Nephron (organoid): ENCODE results near the gene HOXA7.

Experiments
- H3K27ac Mint-ChIP-seq, 3 experiments: 2 replicates each; pipeline ENCODE4 v1.8.0; 2020; ENCODE audit warnings: mixed read lengths in 3 of 3, mild to moderate bottlenecking in 2 of 3, moderate library complexity in 1 of 3
- H3K27me3 Mint-ChIP-seq: 2 replicates; pipeline ENCODE4 v1.8.0; 2021; ENCODE audit warnings: low read depth, mild to moderate bottlenecking, moderate library complexity, mixed read lengths
- H3K36me3 Mint-ChIP-seq: 2 replicates; pipeline ENCODE4 v1.8.0; 2020; ENCODE audit warnings: low read depth, mixed read lengths
- H3K4me1 Mint-ChIP-seq: 2 replicates; pipeline ENCODE4 v1.8.0; 2020; ENCODE audit warnings: mixed read lengths
- H3K4me3 Mint-ChIP-seq, 3 experiments: 2 replicates each; pipeline ENCODE4 v1.8.0; 2020; ENCODE audit warnings: mild to moderate bottlenecking in 3 of 3, mixed read lengths in 3 of 3, moderate library complexity in 2 of 3
- H3K9me3 Mint-ChIP-seq: 2 replicates; pipeline ENCODE4 v1.8.0; 2020; ENCODE audit warnings: mixed read lengths
- TF ChIP-seq, protein P1 (sequence below), 3 experiments: fragments of 200-600 bp; sonication (generic); IDR thresholded peaks; one replicate each; pipeline ENCODE4 v1.5.0; 2021; ENCODE audit warnings: antibody characterized with exemption in 3 of 3; ENCODE audit not compliant: unreplicated experiment in 3 of 3

The HOXA7 gene

DNA sequence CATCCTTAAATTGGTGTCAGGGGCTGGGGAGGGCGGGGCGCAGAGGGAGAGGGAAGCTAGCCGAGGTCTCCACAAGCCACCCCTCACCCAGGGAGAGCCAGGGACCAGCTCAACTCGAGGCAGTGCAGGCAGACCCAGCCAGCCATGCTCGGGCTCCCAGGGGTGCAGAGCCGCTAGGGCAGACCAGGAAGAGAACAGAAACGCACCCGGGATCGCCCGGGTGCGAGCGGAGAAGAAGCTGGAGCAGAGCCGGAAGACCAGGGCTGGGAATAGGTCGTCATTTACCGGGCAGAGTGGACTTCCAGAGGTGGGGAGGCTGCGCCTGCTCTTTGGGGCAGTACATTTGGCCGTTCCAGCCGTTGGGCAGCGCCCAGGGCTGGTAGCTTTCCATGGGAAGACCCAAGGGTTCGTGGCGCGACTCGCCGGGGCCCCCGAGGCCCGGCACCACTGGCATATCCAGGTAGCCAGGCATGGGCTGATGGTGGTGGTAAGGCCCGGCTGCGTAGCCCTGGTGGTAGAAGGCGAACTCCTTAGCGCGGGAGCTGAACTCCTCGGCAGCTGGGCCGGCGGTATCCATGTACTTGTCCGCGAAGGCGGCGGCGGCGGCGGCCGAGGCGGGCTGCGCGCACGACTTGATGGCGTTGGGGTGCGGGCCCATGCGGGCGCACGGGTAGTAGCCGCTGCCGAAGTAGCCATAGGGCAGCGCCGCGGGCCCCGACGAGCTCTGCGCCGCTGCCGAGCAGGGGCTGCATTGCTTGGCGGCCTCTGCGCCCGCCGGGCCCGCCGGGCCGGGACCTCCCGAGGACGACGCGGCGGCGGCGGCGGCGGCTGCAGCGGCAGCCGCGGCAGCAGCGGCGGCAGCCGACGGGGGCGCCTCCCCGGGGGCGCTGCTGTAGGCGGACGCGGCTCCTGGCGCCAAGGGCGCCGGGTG lies 42.7 kb upstream of the HOXA7 start:
- Mint-ChIP-seq H3K4me3 (peak overlapping the region; percentile 71 to 78 (median 77)), H3K27me3 (peaks cover 98% of the 10 kb centered on the region), H3K27ac (no peak overlapping the region), H3K9me3 (no peaks in the 10 kb centered on the region), H3K36me3 (no peaks in the 10 kb centered on the region), H3K4me1 (peaks cover 16% of the 10 kb centered on the region)
- TF ChIP-seq, protein P1, sequence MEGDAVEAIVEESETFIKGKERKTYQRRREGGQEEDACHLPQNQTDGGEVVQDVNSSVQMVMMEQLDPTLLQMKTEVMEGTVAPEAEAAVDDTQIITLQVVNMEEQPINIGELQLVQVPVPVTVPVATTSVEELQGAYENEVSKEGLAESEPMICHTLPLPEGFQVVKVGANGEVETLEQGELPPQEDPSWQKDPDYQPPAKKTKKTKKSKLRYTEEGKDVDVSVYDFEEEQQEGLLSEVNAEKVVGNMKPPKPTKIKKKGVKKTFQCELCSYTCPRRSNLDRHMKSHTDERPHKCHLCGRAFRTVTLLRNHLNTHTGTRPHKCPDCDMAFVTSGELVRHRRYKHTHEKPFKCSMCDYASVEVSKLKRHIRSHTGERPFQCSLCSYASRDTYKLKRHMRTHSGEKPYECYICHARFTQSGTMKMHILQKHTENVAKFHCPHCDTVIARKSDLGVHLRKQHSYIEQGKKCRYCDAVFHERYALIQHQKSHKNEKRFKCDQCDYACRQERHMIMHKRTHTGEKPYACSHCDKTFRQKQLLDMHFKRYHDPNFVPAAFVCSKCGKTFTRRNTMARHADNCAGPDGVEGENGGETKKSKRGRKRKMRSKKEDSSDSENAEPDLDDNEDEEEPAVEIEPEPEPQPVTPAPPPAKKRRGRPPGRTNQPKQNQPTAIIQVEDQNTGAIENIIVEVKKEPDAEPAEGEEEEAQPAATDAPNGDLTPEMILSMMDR (IDR thresholded peaks at IDR 0.05; ENCODE audit: unreplicated experiment in 3 of 3): no peak

DNA sequence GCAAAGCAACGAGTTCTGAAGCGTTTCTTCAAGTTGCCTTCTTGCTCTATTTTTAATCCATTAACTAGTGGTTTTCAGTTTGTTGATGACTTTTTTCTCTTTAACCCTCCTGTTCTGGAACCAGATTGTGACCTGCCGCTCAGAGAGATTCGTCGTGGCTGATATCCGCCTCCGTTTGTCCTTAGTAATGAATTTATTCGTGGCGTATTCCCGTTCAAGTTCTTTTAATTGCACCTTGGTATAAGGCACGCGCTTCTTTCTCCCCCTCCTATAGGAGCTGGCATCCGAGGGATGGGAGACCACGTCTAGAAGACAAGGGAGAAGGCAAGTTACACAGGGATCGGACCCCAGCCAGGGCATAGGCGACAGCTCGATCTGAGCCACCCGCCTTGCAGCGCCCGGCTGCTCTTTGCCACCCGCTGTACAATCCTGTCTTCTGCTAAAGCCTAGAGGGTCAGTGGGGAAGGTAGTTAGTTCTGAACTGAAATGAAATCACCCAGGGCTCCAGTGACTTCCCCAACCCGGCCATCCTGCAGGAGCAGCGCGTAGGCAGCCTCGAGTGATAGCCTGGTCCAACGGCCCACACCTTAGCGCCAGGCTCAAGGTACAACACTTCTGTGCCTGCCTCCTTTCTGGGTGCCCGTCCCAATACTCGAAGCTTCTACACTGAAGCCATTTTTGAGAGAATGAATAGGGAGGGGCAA lies 41.8 kb upstream of the HOXA7 start:
- H3K9me3 Mint-ChIP-seq: no peaks in the 10 kb centered on the region
- H3K36me3 Mint-ChIP-seq: no peaks in the 10 kb centered on the region
- H3K27me3 Mint-ChIP-seq: peaks cover 98% of the 10 kb centered on the region
- H3K27ac Mint-ChIP-seq: no peak overlapping the region
- TF ChIP-seq, protein P1 (IDR thresholded peaks at IDR 0.05; ENCODE audit: unreplicated experiment in 3 of 3): no peak
- peak overlapping the region in 2 of 3 experiments; percentile 6 to 30 for H3K4me3 Mint-ChIP-seq
- H3K4me1 Mint-ChIP-seq: peaks cover 20% of the 10 kb centered on the region

DNA sequence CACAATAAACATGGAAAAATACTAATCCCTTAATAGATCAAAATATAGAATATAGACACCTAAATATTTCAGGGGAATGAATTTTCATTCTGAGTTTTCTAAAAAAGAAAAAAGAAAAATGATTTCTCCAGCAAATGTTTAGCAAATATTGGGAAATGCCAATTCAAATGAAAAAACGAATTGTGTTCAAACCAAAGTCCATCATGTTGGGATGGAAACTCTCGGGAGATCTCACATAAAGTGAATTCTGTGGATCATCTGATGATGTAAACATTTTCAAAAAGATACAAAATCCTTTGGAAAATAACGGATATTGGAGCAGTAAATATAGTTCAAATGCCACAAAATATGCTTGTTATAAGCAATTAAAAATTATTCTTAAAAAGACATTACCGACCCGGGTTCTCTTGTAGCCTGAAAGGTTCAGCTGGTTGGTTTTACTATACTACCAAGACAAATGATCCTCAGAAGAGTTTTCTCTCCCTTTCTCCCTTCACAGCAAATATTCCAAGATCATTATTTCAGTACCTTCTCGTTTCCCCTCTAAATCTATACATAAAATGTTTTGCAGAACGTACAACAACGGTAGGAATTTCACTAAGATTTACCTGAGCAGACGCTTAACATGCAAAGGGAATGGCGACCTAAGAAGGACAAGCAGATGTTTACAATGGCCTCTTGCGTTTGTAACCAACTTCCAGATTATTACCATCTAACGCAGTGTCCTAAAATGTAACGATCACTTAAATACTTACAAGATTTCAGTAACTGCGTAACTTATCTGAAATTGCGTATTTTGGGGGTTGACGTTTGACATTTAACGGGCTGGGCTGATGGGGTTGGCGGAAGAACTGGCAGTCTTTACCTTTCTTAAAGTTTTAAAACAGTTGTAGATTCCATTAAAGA lies 40.9 kb upstream of the HOXA7 start:
- no peak overlapping the region for H3K4me3 Mint-ChIP-seq

DNA sequence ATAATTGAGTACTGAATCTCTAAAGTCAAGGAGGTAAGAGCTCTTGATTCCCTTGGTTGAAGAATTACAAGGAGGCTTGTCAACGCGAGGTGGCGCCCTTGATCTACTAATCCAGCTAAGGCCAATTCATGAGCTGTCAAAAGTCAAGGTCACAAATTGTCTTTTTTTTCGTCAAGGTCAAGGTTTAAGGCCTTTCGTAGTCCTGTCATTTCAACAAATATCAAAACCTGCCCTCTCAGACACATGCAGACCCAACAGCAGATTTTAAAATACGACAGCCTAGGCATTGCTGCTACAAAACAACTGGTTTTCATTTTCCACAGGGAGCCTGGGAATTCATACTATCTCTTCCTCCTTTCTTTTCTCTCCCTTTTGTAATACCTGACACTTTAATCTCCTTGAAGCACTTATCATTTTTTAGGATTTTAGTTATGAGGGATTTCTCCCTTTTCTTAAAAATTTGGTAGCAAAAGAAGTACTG lies 39.9 kb upstream of the HOXA7 start:
- H3K4me3 Mint-ChIP-seq: no peak overlapping the region
- H3K9me3 Mint-ChIP-seq: no peaks in the 10 kb centered on the region
- TF ChIP-seq, protein P1 (IDR thresholded peaks at IDR 0.05; ENCODE audit: unreplicated experiment in 3 of 3): peak; percentile 86 to 89 (median 89)
- H3K4me1 Mint-ChIP-seq: peaks cover 20% of the 10 kb centered on the region
- no peak overlapping the region for H3K27ac Mint-ChIP-seq
- H3K27me3 Mint-ChIP-seq: peaks cover 98% of the 10 kb centered on the region
- H3K36me3 Mint-ChIP-seq: no peaks in the 10 kb centered on the region

More for the DNA sequence above, 40.9 kb upstream of the HOXA7 start:
- TF ChIP-seq, protein P1 (IDR thresholded peaks at IDR 0.05; ENCODE audit: unreplicated experiment in 3 of 3): no peak
- peaks cover 98% of the 10 kb centered on the region for H3K27me3 Mint-ChIP-seq
- H3K36me3 Mint-ChIP-seq: no peaks in the 10 kb centered on the region
- H3K4me1 Mint-ChIP-seq: peaks cover 22% of the 10 kb centered on the region
- no peaks in the 10 kb centered on the region for H3K9me3 Mint-ChIP-seq
- H3K27ac Mint-ChIP-seq: no peak overlapping the region

DNA sequence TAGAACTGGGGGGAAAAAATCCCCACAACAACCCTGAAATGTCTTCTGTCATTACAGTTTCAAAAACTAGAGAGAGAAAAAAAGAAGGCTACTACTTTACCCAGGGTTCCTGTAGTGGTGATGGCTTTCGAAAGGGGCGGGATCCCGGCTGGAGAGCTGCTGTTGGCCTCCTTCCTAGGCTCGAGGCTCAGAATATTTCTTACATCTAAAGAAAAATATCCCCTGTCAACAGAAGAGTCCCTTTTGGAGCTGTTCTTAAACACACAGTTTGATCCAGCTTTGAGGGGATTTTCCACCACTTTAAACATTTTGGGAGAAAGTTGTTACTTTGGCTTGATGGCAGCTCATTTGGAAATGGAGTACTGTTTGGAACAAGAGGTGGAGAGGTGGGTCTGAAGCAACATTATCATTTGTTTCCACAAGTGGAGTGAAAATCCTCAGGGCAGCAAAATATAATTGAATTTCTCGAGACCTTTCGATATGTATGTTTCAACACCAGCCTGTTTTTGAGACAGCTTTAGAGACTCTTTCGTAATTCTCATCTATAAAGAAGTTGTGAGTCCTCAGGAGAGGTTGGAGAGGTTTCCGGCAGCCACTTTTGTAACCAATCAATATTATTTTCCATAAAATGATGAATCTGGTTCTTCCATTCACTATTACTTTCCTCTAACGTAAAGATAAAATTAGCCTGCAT lies 38.4 kb upstream of the HOXA7 start:
- no peak overlapping the region for H3K27ac Mint-ChIP-seq
- peaks cover 17% of the 10 kb centered on the region for H3K4me1 Mint-ChIP-seq
- no peak overlapping the region for H3K4me3 Mint-ChIP-seq

More for the DNA sequence above, 38.4 kb upstream of the HOXA7 start:
- Mint-ChIP-seq H3K9me3 (no peaks in the 10 kb centered on the region), H3K27me3 (peaks cover 98% of the 10 kb centered on the region), H3K36me3 (no peaks in the 10 kb centered on the region)
- TF ChIP-seq, protein P1 (IDR thresholded peaks at IDR 0.05; ENCODE audit: unreplicated experiment in 3 of 3): no peak
